Left hindlimb (tissue), 1 donor: Measurements from ENCODE around the gene SLC6A13.

Experiments
- DNase-seq: peaks from one replicate; pipeline ENCODE4 v3.0.0-alpha.2; 2018

The SLC6A13 gene

DNA sequence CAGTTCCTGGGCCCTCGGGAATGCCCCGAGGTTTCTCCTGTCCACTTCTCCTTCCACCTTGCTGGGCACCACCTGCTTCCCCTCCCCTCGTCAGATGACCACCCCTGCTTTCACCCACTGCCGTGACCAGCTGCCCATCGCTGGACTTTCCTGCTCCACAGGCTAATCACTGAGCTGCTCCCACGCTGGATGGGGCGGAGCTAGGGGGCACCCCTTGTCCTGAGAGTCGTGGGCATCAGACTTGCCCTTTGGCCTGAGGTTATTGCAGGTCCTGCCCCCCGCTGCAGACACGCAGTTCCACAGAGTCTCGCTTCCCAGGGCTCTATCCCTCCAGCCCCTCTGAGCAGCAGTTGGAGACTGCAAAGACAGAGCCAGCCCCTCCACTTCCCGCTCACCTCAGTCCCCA, 49.1 kb downstream of the SLC6A13 start:
- DNase-seq = no peak

GRCh38 chr12:212715-213526, 49.7 kb downstream of the SLC6A13 start:
- no peak for DNase-seq

GRCh38 chr12:212415-212714, 50.3 kb downstream of the SLC6A13 start:
- DNase-seq = no peak

GRCh38 chr12:211639-212414, 50.8 kb downstream of the SLC6A13 start:
- no peak for DNase-seq

DNA sequence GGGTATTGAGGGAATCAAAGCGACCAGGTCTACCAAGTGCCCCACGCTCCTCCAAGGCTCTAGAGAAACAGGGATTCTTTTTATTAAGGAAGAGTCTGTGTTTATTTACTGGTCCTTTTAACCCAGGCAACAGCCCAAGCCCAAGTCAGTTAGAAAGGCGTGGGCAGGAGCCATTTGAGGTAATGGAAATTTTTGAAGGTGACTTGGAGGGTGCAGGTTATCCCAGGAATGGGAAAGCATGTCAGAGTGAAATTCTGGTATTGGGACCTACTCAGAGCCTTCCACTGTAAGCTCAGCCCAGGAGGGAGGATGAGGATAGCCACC, 51.5 kb downstream of the SLC6A13 start:
- no peak for DNase-seq

GRCh38 chr12:210277-211141, 52.1 kb downstream of the SLC6A13 start:
- no peak for DNase-seq

GRCh38 chr12:209851-210250, 52.8 kb downstream of the SLC6A13 start:
- no peak for DNase-seq

DNA sequence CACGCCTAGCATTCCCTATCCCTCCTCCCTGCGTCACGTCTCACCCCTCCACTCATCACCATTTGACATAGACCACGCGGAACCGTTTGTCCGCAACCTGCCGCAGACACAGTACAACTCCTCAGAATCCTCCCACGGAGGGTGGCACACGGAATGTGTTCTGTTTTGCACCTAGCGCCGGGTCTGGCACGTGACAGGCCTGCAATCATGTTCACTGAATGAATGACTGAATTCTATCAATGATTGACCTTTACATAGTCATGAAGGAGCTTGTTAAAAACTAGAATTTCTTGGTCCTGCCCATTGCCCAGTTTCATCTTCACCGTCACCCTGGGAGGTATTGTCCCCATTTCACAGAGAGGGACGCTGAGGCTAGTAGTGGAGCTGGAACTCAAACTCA, 53.4 kb downstream of the SLC6A13 start:
- DNase-seq = no peak

DNA sequence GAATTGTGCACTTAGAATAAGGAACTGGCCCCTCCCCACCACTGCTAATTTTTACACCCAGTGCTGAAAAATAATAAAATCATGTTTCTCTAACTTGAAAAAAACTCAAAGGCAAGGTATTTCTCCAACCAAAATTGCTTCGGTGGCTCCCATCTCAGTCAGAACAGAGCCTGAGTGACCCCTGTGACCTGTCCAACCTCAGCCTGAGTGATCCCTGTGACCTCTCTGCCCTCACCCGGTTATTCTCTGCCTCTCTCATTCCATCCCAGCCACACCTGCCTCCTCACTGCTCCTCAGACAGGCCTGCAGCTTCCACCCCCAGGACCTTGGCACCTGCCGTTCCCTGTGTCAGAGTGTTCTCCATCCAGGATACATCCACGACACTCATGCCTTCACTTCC, 53.8 kb downstream of the SLC6A13 start:
- no peak for DNase-seq

- DNase-seq = no peak
Observed at GRCh38 chr12:207804-208203, 54.8 kb downstream of the SLC6A13 start.

GRCh38 chr12:206746-207440, 55.7 kb downstream of the SLC6A13 start:
- no peak for DNase-seq

- DNase-seq = no peak
Observed at GRCh38 chr12:205026-205425, 57.6 kb downstream of the SLC6A13 start.

- no peak for DNase-seq
Observed at GRCh38 chr12:204261-204678, 58.4 kb downstream of the SLC6A13 start.

GRCh38 chr12:203462-204260, 59.0 kb downstream of the SLC6A13 start:
- DNase-seq = peak; percentile 50

GRCh38 chr12:203074-203461, 59.6 kb downstream of the SLC6A13 start:
- DNase-seq = no peak

DNA sequence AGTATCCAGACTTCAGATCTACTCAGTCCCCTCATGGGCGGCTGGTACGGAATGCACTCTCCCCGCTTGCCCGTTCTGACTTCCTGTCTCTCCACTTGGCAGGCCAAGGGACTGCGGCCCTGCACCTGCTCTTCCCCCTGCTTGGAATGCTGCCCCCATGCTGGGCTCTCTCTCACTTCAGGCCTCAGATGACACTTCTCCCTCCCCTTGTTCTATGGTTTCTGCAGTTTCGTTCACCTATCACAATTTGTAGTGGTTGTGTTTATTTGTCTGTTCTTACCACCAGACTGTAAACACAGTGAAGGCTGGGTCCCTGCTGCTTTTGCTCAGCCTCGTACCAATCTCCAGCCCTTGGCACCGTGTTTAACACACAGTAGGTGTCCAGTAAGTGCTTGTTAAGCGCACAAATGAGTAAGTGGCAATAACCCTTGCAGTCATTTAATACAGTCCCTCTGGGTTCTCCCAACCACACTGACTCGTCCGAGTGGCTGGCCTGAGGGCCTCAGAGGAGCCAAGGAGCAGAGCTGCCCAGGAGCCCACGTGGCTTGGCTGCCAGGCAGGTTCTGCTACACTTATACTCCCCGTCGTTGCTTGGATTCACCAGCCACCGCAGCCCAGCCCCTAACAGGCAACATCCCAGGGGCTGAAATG, 60.4 kb downstream of the SLC6A13 start:
- peak; percentile 25 for DNase-seq

GRCh38 chr12:201361-201760, 61.3 kb downstream of the SLC6A13 start:
- no peak for DNase-seq

- no peak for DNase-seq
Observed at GRCh38 chr12:198705-199104, 63.9 kb downstream of the SLC6A13 start.

DNA sequence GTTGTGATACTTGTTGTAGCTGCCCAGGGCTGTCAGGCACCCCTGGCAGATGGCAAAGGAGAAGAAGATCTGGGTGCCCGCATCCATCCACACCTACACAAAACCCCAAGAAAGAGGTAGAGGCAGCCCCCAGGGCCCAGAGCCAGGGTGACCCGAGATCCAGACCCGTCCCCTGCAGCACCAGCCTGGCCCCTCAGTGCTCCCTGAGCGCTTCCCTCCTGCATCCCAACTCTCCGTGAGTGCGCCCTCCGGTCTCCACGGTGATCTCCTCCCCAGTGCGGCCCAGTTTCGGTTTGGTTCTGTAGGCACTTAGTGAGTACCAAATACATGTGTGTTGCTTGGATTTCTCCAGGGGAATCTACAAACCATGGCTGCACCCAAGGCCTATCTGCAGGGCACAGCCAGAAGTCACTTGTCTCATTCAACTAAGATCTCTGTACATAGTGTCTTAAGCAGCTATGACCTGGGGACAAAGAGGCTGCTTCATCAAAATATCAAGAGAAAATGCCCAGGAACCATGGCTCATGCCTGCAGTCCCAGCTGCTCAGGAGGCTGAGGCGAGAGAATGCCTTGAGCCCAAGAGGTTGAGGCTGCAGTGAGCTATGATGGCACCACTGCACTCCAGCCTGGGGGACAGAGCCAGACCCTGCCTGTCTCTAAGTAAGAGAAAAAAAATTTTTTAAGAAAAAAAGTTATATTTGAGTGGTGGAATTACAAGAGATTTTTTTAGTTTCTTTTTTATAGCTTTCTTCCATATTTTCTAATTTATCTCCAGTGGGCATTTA, 64.5 kb downstream of the SLC6A13 start:
- DNase-seq = no peak

GRCh38 chr12:197347-197746, 65.3 kb downstream of the SLC6A13 start:
- no peak for DNase-seq

GRCh38 chr12:196436-196835, 66.2 kb downstream of the SLC6A13 start:
- DNase-seq = no peak
